HG02852 (cell line): ENCODE data around the gene HSDL1.

ENCODE experiments used
- ATAC-seq: cut with Tn5 transposase; IDR thresholded peaks from one replicate; pipeline ENCODE4 v1.9.1; 2021; ENCODE audit warnings: mild to moderate bottlenecking, moderate library complexity; ENCODE audit not compliant: unreplicated experiment

Gene HSDL1

GRCh38 chr16:84110527-84110926, 34.5 kb downstream of the HSDL1 start:
- ATAC-seq = no peak

- no peak for ATAC-seq
Measured at GRCh38 chr16:84109598-84110335, 35.2 kb downstream of the HSDL1 start.

- no peak for ATAC-seq
Measured at GRCh38 chr16:84107921-84108320, 37.1 kb downstream of the HSDL1 start.

GRCh38 chr16:84105948-84106740, 38.8 kb downstream of the HSDL1 start:
- ATAC-seq = no peak

GRCh38 chr16:84105301-84105815, 39.6 kb downstream of the HSDL1 start:
- no peak for ATAC-seq

GRCh38 chr16:84104231-84104630, 40.7 kb downstream of the HSDL1 start:
- ATAC-seq = no peak

GRCh38 chr16:84103678-84104077, 41.3 kb downstream of the HSDL1 start:
- ATAC-seq = no peak

GRCh38 chr16:84098939-84099338, 46.0 kb downstream of the HSDL1 start:
- ATAC-seq = no peak

- no peak for ATAC-seq
Measured at GRCh38 chr16:84096447-84097005, 48.5 kb downstream of the HSDL1 start.

- no peak for ATAC-seq
Measured at GRCh38 chr16:84095466-84095865, 49.5 kb downstream of the HSDL1 start.

GRCh38 chr16:84093879-84094270, 51.1 kb downstream of the HSDL1 start:
- ATAC-seq = no peak

GRCh38 chr16:84093120-84093878, 51.7 kb downstream of the HSDL1 start:
- no peak for ATAC-seq

- ATAC-seq = no peak
Measured at GRCh38 chr16:84091460-84091859, 53.5 kb downstream of the HSDL1 start.

GRCh38 chr16:84090211-84090610, 54.8 kb downstream of the HSDL1 start:
- no peak for ATAC-seq

- peak; percentile 84 for ATAC-seq
Measured at GRCh38 chr16:84088695-84089395, 56.1 kb downstream of the HSDL1 start.

- ATAC-seq = no peak
Measured at GRCh38 chr16:84087466-84088151, 57.4 kb downstream of the HSDL1 start.

GRCh38 chr16:84087001-84087400, 58.0 kb downstream of the HSDL1 start:
- no peak for ATAC-seq

GRCh38 chr16:84086341-84086740, 58.6 kb downstream of the HSDL1 start:
- no peak for ATAC-seq

- ATAC-seq = no peak
Measured at GRCh38 chr16:84085773-84086172, 59.2 kb downstream of the HSDL1 start.

- ATAC-seq = no peak
Measured at GRCh38 chr16:84085271-84085667, 59.7 kb downstream of the HSDL1 start.
